ENCODE results near the gene OXA1L.

OXA1L gene

DNA sequence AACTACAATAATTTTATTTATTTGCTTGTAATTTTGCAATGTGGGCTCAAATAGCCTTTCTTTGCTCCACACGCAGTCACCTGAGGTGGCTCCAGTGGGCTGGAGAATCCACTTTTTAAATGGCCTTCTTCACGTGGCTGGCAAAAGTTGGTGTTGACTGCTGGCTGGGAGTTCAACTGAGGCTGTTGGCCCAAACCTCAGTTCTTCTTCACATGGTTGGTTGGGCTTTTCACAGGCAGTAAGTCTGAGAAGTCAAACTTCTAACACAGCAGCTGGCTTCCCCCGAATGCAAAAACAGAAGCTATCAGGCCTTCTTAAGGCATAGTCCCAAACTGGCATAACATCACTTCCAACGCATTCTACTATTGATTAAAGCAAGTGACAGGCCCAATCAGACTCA is 2.1 kb upstream of the OXA1L start:
- CTCF ChIA-PET: no interaction called here
- TF ChIP-seq CTBP1 (IDR thresholded peaks at IDR 0.05; ENCODE audit: borderline replicate concordance): no peak
- TF ChIP-seq L3MBTL2 (conservative IDR thresholded peaks at IDR 0.05): no peak
- TF ChIP-seq BHLHE40 (IDR thresholded peaks at IDR 0.05; ENCODE audit: borderline replicate concordance): no peak
- TF ChIP-seq FOXK2 (IDR thresholded peaks at IDR 0.05): no peak
- DNase-seq (ENCODE audit: extremely low spot score): no peak
- POLR2A ChIA-PET: interaction anchor here (2.8 kb wide), 1 partner anchor 16 kb away, joined by 16 read pairs; no protein-coding TSS in a partner anchor

DNA sequence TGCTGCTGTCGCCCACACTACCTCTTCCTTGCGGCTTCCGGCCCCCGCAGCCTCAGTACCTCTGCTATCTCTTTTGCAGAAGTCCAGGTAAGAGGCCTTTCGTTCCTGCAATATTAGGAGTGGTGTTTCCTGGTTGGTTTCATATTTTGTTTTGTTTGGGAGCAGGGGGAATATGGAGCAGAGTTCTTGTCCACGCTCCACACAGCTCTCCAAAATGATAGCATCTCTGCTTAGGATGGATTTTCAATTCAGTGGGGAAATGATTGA is 768 bp downstream of the OXA1L start:
- ChIA-PET CTCF (interaction anchor here (1.0 to 2.5 kb wide), 2 partner anchors 106 to 211 kb away, joined by 3 to 7 read pairs; no protein-coding TSS in a partner anchor), POLR2A (interaction anchor here (1.4 to 2.8 kb wide), 6 partner anchors 14 to 109 kb away, joined by 5 to 19 read pairs (median 9); no protein-coding TSS in a partner anchor)
- DNase-seq (ENCODE audit: extremely low spot score): no peak
- TF ChIP-seq FOXK2 (IDR thresholded peaks at IDR 0.05) (no peak), CTBP1 (IDR thresholded peaks at IDR 0.05; ENCODE audit: borderline replicate concordance) (no peak), L3MBTL2 (conservative IDR thresholded peaks at IDR 0.05) (no peak), FOXM1 (IDR thresholded peaks at IDR 0.05; ENCODE audit: borderline replicate concordance) (no peak), HDGF (IDR thresholded peaks at IDR 0.05; ENCODE audit: borderline replicate concordance) (no peak), NFRKB (IDR thresholded peaks at IDR 0.05) (no peak), FOXA1 (IDR thresholded peaks at IDR 0.05) (no peak), ARNT (IDR thresholded peaks at IDR 0.05) (no peak), BHLHE40 (IDR thresholded peaks at IDR 0.05; ENCODE audit: borderline replicate concordance) (no peak), TARDBP (IDR thresholded peaks at IDR 0.05) (no peak), SUZ12 (IDR thresholded peaks at IDR 0.05) (no peak), SP1 (IDR thresholded peaks at IDR 0.05) (no peak), ELF4 (IDR thresholded peaks at IDR 0.05) (no peak), ZNF384 (IDR thresholded peaks at IDR 0.05) (no peak), LEF1 (IDR thresholded peaks at IDR 0.05; ENCODE audit: borderline replicate concordance) (no peak)
- TF ChIP-seq, protein P1, sequence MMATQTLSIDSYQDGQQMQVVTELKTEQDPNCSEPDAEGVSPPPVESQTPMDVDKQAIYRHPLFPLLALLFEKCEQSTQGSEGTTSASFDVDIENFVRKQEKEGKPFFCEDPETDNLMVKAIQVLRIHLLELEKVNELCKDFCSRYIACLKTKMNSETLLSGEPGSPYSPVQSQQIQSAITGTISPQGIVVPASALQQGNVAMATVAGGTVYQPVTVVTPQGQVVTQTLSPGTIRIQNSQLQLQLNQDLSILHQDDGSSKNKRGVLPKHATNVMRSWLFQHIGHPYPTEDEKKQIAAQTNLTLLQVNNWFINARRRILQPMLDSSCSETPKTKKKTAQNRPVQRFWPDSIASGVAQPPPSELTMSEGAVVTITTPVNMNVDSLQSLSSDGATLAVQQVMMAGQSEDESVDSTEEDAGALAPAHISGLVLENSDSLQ (IDR thresholded peaks at IDR 0.05): no peak

DNA sequence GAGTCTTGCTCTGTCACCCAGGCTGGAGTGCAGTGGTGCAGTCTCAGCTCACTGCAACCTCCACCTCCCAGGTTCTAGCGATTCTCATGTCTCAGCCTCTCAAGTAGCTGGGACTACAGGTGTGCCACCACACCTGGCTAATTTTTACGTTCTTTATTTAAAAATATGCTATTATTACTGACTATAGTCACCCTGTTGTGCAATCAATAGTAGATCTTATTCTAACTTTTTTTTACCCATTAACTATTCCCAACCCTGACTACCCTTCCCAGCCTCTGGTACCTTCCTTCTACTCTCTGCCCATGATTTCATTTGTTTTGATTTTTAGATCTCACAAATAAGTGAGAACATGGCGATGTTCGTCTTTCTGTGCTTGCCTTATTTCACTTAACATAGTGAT is 2.5 kb downstream of the OXA1L start:
- TF ChIP-seq FOXK2 (IDR thresholded peaks at IDR 0.05) (no peak), TARDBP (IDR thresholded peaks at IDR 0.05) (no peak), SUZ12 (IDR thresholded peaks at IDR 0.05) (no peak), SP1 (IDR thresholded peaks at IDR 0.05) (no peak), FOXM1 (IDR thresholded peaks at IDR 0.05; ENCODE audit: borderline replicate concordance) (no peak), ELF4 (IDR thresholded peaks at IDR 0.05) (no peak), CTBP1 (IDR thresholded peaks at IDR 0.05; ENCODE audit: borderline replicate concordance) (no peak), BHLHE40 (IDR thresholded peaks at IDR 0.05; ENCODE audit: borderline replicate concordance) (no peak), FOXA1 (IDR thresholded peaks at IDR 0.05) (no peak)
- TF ChIP-seq, protein P1 (IDR thresholded peaks at IDR 0.05): no peak
- POLR2A ChIA-PET: interaction anchor here (0.7 kb wide), 1 partner anchor 19 kb away, joined by 4 read pairs; no protein-coding TSS in a partner anchor
- no peak for DNase-seq (ENCODE audit: extremely low spot score)
- CTCF ChIA-PET: no interaction called here

DNA sequence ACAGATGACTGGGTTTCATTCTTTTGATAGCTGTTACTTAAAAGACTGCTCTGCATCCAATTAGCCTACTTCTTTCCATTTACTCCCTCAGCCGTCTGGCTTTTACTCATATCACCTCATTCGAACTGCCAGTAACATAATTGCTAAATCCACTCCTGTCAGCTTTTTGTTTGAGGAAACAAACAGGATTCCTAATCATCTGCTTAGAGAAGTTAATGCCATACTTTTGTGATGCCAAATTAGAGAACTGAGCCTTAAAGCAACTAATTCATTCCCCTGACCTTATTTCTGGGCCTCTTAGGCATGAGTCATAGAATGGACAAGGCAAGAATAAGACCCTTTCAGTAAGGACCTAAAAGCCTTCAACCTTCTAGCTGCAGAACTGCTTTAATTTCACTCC is 2.9 kb downstream of the OXA1L start:
- ChIA-PET CTCF (no interaction called here), POLR2A (no interaction called here)
- DNase-seq (ENCODE audit: extremely low spot score): no peak
- TF ChIP-seq TARDBP (IDR thresholded peaks at IDR 0.05) (no peak), FOXA1 (IDR thresholded peaks at IDR 0.05) (no peak), LEF1 (IDR thresholded peaks at IDR 0.05; ENCODE audit: borderline replicate concordance) (no peak), ZNF384 (IDR thresholded peaks at IDR 0.05) (no peak), L3MBTL2 (conservative IDR thresholded peaks at IDR 0.05) (no peak), SUZ12 (IDR thresholded peaks at IDR 0.05) (no peak), NFRKB (IDR thresholded peaks at IDR 0.05) (no peak), CTBP1 (IDR thresholded peaks at IDR 0.05; ENCODE audit: borderline replicate concordance) (no peak), FOXM1 (IDR thresholded peaks at IDR 0.05; ENCODE audit: borderline replicate concordance) (no peak), ARNT (IDR thresholded peaks at IDR 0.05) (no peak), BHLHE40 (IDR thresholded peaks at IDR 0.05; ENCODE audit: borderline replicate concordance) (no peak), ELF4 (IDR thresholded peaks at IDR 0.05) (no peak), FOXK2 (IDR thresholded peaks at IDR 0.05) (no peak), SP1 (IDR thresholded peaks at IDR 0.05) (no peak), HDGF (IDR thresholded peaks at IDR 0.05; ENCODE audit: borderline replicate concordance) (no peak)
- TF ChIP-seq, protein P1 (IDR thresholded peaks at IDR 0.05): no peak

DNA sequence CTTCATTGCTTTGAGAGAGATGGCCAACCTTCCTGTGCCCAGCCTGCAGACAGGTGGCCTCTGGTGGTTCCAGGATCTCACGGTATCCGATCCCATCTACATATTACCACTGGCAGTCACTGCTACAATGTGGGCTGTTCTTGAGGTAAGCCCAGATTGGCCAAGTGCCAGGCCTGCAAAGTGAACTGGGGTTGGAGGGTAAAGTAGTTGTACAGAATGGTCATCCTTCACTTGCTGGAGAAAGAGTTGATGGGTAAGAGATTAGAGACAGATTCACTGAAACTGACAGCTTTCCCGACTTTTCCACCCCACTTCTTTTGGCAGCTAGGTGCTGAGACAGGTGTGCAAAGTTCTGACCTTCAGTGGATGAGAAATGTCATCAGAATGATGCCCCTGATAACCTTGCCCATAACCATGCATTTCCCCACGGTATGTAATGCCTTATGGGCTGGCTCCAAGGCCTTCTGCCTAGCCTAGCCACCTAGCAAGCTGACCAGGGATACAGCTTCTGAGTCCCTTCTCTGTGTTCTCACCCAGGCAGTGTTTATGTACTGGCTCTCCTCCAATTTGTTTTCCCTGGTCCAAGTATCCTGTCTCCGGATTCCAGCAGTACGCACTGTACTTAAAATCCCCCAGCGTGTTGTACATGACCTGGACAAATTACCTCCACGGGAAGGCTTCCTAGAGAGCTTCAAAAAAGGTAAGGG is 4.1 kb downstream of the OXA1L start:
- DNase-seq (ENCODE audit: extremely low spot score): no peak
- no peak for TF ChIP-seq NFRKB (IDR thresholded peaks at IDR 0.05)
- TF ChIP-seq ARNT (IDR thresholded peaks at IDR 0.05): no peak
- no peak for TF ChIP-seq ELF4 (IDR thresholded peaks at IDR 0.05)
- TF ChIP-seq L3MBTL2 (conservative IDR thresholded peaks at IDR 0.05): no peak
- no peak for TF ChIP-seq CTBP1 (IDR thresholded peaks at IDR 0.05; ENCODE audit: borderline replicate concordance)
- no peak for TF ChIP-seq TARDBP (IDR thresholded peaks at IDR 0.05)
- no peak for TF ChIP-seq LEF1 (IDR thresholded peaks at IDR 0.05; ENCODE audit: borderline replicate concordance)
- no peak for TF ChIP-seq SP1 (IDR thresholded peaks at IDR 0.05)
- TF ChIP-seq, protein P1 (IDR thresholded peaks at IDR 0.05): no peak
- no peak for TF ChIP-seq SUZ12 (IDR thresholded peaks at IDR 0.05)
- no peak for TF ChIP-seq FOXA1 (IDR thresholded peaks at IDR 0.05)
- no peak for TF ChIP-seq ZNF384 (IDR thresholded peaks at IDR 0.05)
- POLR2A ChIA-PET: no interaction called here
- CTCF ChIA-PET: interaction anchor here (0.7 kb wide), 1 partner anchor 82 kb away, joined by 4 read pairs; no protein-coding TSS in a partner anchor

All from HEK293T (cell line).